Measurements from ENCODE around the gene CCL19.

DNA sequence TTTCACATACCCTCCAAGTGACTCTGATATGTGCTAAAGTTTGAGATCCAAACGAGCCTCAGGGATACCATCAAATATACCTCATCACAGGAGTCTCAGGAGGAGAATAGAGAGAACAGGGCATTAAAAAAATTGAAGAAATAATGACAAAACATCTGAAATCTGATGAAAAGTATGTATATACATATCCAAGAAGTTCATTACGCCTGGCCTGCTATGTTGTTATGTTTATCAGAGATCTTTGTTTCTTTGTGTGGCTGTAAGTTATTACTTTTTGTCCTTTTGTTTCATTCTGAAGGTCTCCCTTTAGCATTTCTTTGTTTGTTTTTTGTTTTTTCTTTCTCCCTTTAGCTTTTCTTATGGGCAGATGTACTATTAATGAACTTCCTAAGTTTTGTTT, 2.5 kb upstream of the CCL19 start:
- TF ChIP-seq EZH2 (IDR thresholded peaks at IDR 0.05; ENCODE audit: borderline replicate concordance, low read depth, low read length, severe bottlenecking) (no peak), CTCF (IDR thresholded peaks at IDR 0.05; ENCODE audit: extremely low read depth in 1 of 2, insufficient read depth in 1 of 2, low read depth in 1 of 2, low read length in 2 of 2) (no peak), POLR2AphosphoS5 (IDR thresholded peaks at IDR 0.05; ENCODE audit: insufficient read depth, low read depth, low read length) (no peak), MYC (IDR thresholded peaks at IDR 0.05; ENCODE audit: low read depth, low read length) (no peak), POLR2A (IDR thresholded peaks at IDR 0.05; ENCODE audit: low read depth, low read length) (no peak), FOS (IDR thresholded peaks at IDR 0.05; ENCODE audit: borderline replicate concordance, insufficient read depth, low read length) (no peak), JUN (IDR thresholded peaks at IDR 0.05; ENCODE audit: borderline replicate concordance, insufficient read depth, insufficient read length, low read depth) (no peak)
- TF ChIP-seq, protein P1, sequence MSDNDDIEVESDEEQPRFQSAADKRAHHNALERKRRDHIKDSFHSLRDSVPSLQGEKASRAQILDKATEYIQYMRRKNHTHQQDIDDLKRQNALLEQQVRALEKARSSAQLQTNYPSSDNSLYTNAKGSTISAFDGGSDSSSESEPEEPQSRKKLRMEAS (IDR thresholded peaks at IDR 0.05; ENCODE audit: insufficient read depth, insufficient read length) = no peak

Data from endothelial cell of umbilical vein (primary cell).